HG02588 (cell line): ENCODE results near the gene PCP2.

Source experiments
- ATAC-seq: cut with Tn5 transposase; IDR thresholded peaks from one replicate; pipeline ENCODE4 v1.9.1; 2021; ENCODE audit warnings: mild to moderate bottlenecking, moderate library complexity; ENCODE audit not compliant: unreplicated experiment

Gene PCP2

GRCh38 chr19:7633698-7634097 lies at the start of gene PCP2:
TSS of gene PCP2 (minus strand) at chr19:7633719. CDS start at chr19:7633457, 262 bp downstream.
- no peak for ATAC-seq

- no peak for ATAC-seq
Observed at GRCh38 chr19:7682175-7682855, 48.8 kb upstream of the PCP2 start.

- ATAC-seq, result no peak
Observed at GRCh38 chr19:7681340-7682174, 48.0 kb upstream of the PCP2 start.

GRCh38 chr19:7680606-7681339 lies 47.3 kb upstream of the PCP2 start, which contains the start of gene TRAPPC5:
TSS of gene TRAPPC5 (plus strand) at chr19:7680833. CDS start at chr19:7682254, 1,421 bp downstream.
- no peak for ATAC-seq

GRCh38 chr19:7679771-7680605 lies 46.5 kb upstream of the PCP2 start:
- ATAC-seq, result no peak

- ATAC-seq, result no peak
Observed at GRCh38 chr19:7678971-7679751, 45.6 kb upstream of the PCP2 start.

- no peak for ATAC-seq
Observed at GRCh38 chr19:7677669-7678311, 44.3 kb upstream of the PCP2 start.

GRCh38 chr19:7676854-7677253 lies 43.3 kb upstream of the PCP2 start, which contains the start of gene MCEMP1:
TSS of gene MCEMP1 (plus strand) at chr19:7677090. CDS start at chr19:7677121, 31 bp downstream.
- no peak for ATAC-seq

- ATAC-seq, result no peak
Observed at GRCh38 chr19:7676376-7676775, 42.9 kb upstream of the PCP2 start.

- ATAC-seq, result no peak
Observed at GRCh38 chr19:7674010-7675005, 40.8 kb upstream of the PCP2 start.

GRCh38 chr19:7672522-7672921 lies 39.0 kb upstream of the PCP2 start:
- ATAC-seq, result no peak

- no peak for ATAC-seq
Observed at GRCh38 chr19:7670790-7671189, 37.3 kb upstream of the PCP2 start.

GRCh38 chr19:7670150-7670783 lies 36.7 kb upstream of the PCP2 start:
- ATAC-seq, result no peak

- no peak for ATAC-seq
Observed at GRCh38 chr19:7669641-7670040, 36.1 kb upstream of the PCP2 start.

GRCh38 chr19:7668842-7669241 lies 35.3 kb upstream of the PCP2 start, which contains the start of gene RETN:
TSS of gene RETN (plus strand) at chr19:7669049. CDS start at chr19:7669327, 278 bp downstream.
- no peak for ATAC-seq

GRCh38 chr19:7665076-7665475 lies 31.6 kb upstream of the PCP2 start:
- ATAC-seq, result no peak

- ATAC-seq, result no peak
Observed at GRCh38 chr19:7663706-7664105, 30.2 kb upstream of the PCP2 start.
